ENCODE measurements around the gene VAMP1. TPM values are rescaled to one million over a fixed set of nuclear protein-coding genes. Genes with fewer than 3 reads are reported as not detected.
"Not testable (repeated sequence)": the region's sequence is repeated elsewhere in the genome, so short reads cannot be mapped to it uniquely, and the experiment has no call there.

The VAMP1 gene
- total RNA-seq, 2 donors from 2014 or later = 5.6 to 17.8 TPM

- H3K27ac Mint-ChIP-seq = peak overlapping the region; percentile 78
- Histone ChIP-seq H3K27me3 (ENCODE audit: control insufficient read depth, insufficient read depth, low read length, poor library complexity, severe bottlenecking) (no peaks in the 10 kb centered on the region), H3K36me3 (ENCODE audit: control insufficient read depth, insufficient read depth, low read length) (peaks cover 49% of the 10 kb centered on the region), H3K9ac (ENCODE audit: extremely low read depth, low read length, poor library complexity, severe bottlenecking) (no peak overlapping the region), H3K9me3 (ENCODE audit: control insufficient read depth, low read length) (no peaks in the 10 kb centered on the region), H3K4me3 (ENCODE audit: low read length) (no peak overlapping the region), H3K27ac (ENCODE audit: low read depth, low read length) (no peak overlapping the region), H3K4me1 (ENCODE audit: control insufficient read depth, insufficient read depth, low read length) (no peaks in the 10 kb centered on the region)
- H3K4me3 Mint-ChIP-seq = no peak overlapping the region
- H3K4me1 Mint-ChIP-seq = peaks cover 18% of the 10 kb centered on the region
- H3K36me3 Mint-ChIP-seq (ENCODE audit: low read depth) = peaks cover 49% of the 10 kb centered on the region
- H3K9me3 Mint-ChIP-seq = no peaks in the 10 kb centered on the region
- WGBS, 2 experiments (ENCODE audit: insufficient coverage in 1 of 2, insufficient read length in 1 of 2) = 88 to 91% methylated on average over 11 to 12 of the region's 12 CpGs
- TF ChIP-seq CTCF (conservative IDR thresholded peaks at IDR 0.05) = no peak
- no peaks in the 10 kb centered on the region for H3K27me3 Mint-ChIP-seq (ENCODE audit: insufficient read depth)
- DNase-seq = peak; percentile 77
These were observed 36.9 kb upstream of the VAMP1 start for GRCh38 chr12:6507102-6507998.

- Mint-ChIP-seq H3K27ac (no peak overlapping the region), H3K4me1 (peaks cover 4% of the 10 kb centered on the region), H3K27me3 (ENCODE audit: insufficient read depth) (no peaks in the 10 kb centered on the region), H3K4me3 (no peak overlapping the region), H3K9me3 (no peaks in the 10 kb centered on the region), H3K36me3 (ENCODE audit: low read depth) (peaks cover 43% of the 10 kb centered on the region)
- TF ChIP-seq CTCF (conservative IDR thresholded peaks at IDR 0.05) = no peak
- Histone ChIP-seq H3K9me3 (ENCODE audit: control insufficient read depth, low read length) (no peaks in the 10 kb centered on the region), H3K4me3 (ENCODE audit: low read length) (no peak overlapping the region), H3K4me1 (ENCODE audit: control insufficient read depth, insufficient read depth, low read length) (peaks cover 5% of the 10 kb centered on the region), H3K9ac (ENCODE audit: extremely low read depth, low read length, poor library complexity, severe bottlenecking) (no peak overlapping the region), H3K36me3 (ENCODE audit: control insufficient read depth, insufficient read depth, low read length) (peaks cover 71% of the 10 kb centered on the region), H3K27me3 (ENCODE audit: control insufficient read depth, insufficient read depth, low read length, poor library complexity, severe bottlenecking) (no peaks in the 10 kb centered on the region), H3K27ac (ENCODE audit: low read depth, low read length) (no peak overlapping the region)
- 92 to 97% methylated on average over 2 of the region's 2 CpGs for WGBS, 2 experiments (ENCODE audit: insufficient coverage in 1 of 2, insufficient read length in 1 of 2)
- no peak for DNase-seq
These were observed 30.0 kb upstream of the VAMP1 start for GRCh38 chr12:6500466-6500865.

GRCh38 chr12:6497291-6497690 lies 26.8 kb upstream of the VAMP1 start:
- Mint-ChIP-seq H3K36me3 (ENCODE audit: low read depth) (peaks cover 40% of the 10 kb centered on the region), H3K4me1 (peaks cover 20% of the 10 kb centered on the region), H3K27ac (peak overlapping the region; percentile 82), H3K4me3 (peak overlapping the region; percentile 4)
- not testable (repeated sequence) for H3K4me3 ChIP-seq (ENCODE audit: low read length); H3K27ac ChIP-seq (ENCODE audit: low read depth, low read length); H3K27me3 Mint-ChIP-seq (ENCODE audit: insufficient read depth); H3K9ac ChIP-seq (ENCODE audit: extremely low read depth, low read length, poor library complexity, severe bottlenecking); H3K9me3 ChIP-seq (ENCODE audit: control insufficient read depth, low read length); DNase-seq; H3K4me1 ChIP-seq (ENCODE audit: control insufficient read depth, insufficient read depth, low read length); H3K27me3 ChIP-seq (ENCODE audit: control insufficient read depth, insufficient read depth, low read length, poor library complexity, severe bottlenecking); H3K9me3 Mint-ChIP-seq
- 92 to 100% methylated on average over 1 to 2 of the region's 3 CpGs for WGBS, 2 experiments (ENCODE audit: insufficient coverage in 1 of 2, insufficient read length in 1 of 2)
- H3K36me3 ChIP-seq (ENCODE audit: control insufficient read depth, insufficient read depth, low read length) = peaks cover 60% of the 10 kb centered on the region

All from endodermal cell (in vitro differentiated cells).